Endothelial cell of umbilical vein (primary cell): ENCODE data around the gene KRT17. TPM values are rescaled to one million over a fixed set of nuclear protein-coding genes. Genes with fewer than 3 reads are reported as not detected.

Experiments used
- BruUV-seq: library from RNA; stranded (reverse); fragments of 400-500 nt; replicated peaks from 2 replicates; lab custom pipeline; 2021; lab: Mats Ljungman, UMichigan
- CTCF ChIA-PET: fragments of 300-600, 350-600 bp; sonication (Branson Sonifier 250); formaldehyde crosslinking; loops from one replicate; lab custom pipeline; 2021; ENCODE audit warnings: antibody characterized with exemption, inconsistent platforms; lab: Charles Lee
- POLR2A ChIA-PET: fragments of 300-600, 350-600 bp; sonication (Branson Sonifier 250); formaldehyde crosslinking; loops from one replicate; lab custom pipeline; 2021; ENCODE audit warnings: antibody characterized with exemption, inconsistent platforms; lab: Charles Lee
- DNase-seq: peaks from one replicate; pipeline ENCODE4 v3.0.0-alpha.2; 2011; ENCODE audit warnings: low read depth, low spot score
- FAIRE-seq: peaks from 2 replicates; lab custom pipeline; 2011; peaks lifted over from hg19 to GRCh38; lab: Jason Lieb, UNC
- H2AFZ ChIP-seq: 2 replicates; pipeline ENCODE4 v1.6.0; 2012; ENCODE audit warnings: low read depth, low read length, control low read depth, inconsistent platforms
- H3K27ac ChIP-seq: 2 replicates; pipeline ENCODE4 v1.5.1; 2011; ENCODE audit warnings: low read depth, mild to moderate bottlenecking, control low read depth, low read length, moderate library complexity; ENCODE audit not compliant: insufficient read depth
- H3K27me3 ChIP-seq, 2 experiments: 2 replicates each; pipeline versions ENCODE4 v1.6.0 to v1.6.1; 2011; ENCODE audit warnings: low read length in 2 of 2, mixed read lengths in 1 of 2; ENCODE audit not compliant: control insufficient read depth in 2 of 2, insufficient read depth in 2 of 2
- H3K36me3 ChIP-seq, 2 experiments: 2 replicates in 1 of 2; 3 replicates in 1 of 2; pipeline ENCODE4 v1.5.1; 2011; ENCODE audit warnings: low read length in 2 of 2, mild to moderate bottlenecking in 1 of 2, moderate library complexity in 1 of 2; ENCODE audit not compliant: control insufficient read depth in 2 of 2, insufficient read depth in 2 of 2; ENCODE audit errors: extremely low read depth in 1 of 2
- H3K4me1 ChIP-seq: 3 replicates; pipeline ENCODE4 v1.5.1; 2011; ENCODE audit warnings: mild to moderate bottlenecking, low read length; ENCODE audit not compliant: control insufficient read depth, insufficient read depth; ENCODE audit errors: extremely low read depth
- H3K4me2 ChIP-seq: 2 replicates; pipeline ENCODE4 v1.6.1; 2011; ENCODE audit warnings: low read length, control low read depth, mixed read lengths; ENCODE audit not compliant: insufficient read depth
- H3K4me3 ChIP-seq, 3 experiments: fragments of 200-600 bp in 1 of 3; sonication (generic), shearing (Covaris generic) in 1 of 3; replicated peaks in 1 of 3; 2 replicates each; pipeline ENCODE4 v1.5.1; 2011 to 2016; ENCODE audit warnings: control low read depth in 3 of 3, low read length in 3 of 3, mild to moderate bottlenecking in 2 of 3, inconsistent platforms in 1 of 3, low read depth in 1 of 3, moderate library complexity in 1 of 3; ENCODE audit not compliant: insufficient read depth in 1 of 3
- H3K79me2 ChIP-seq: 2 replicates; pipeline ENCODE4 v1.6.0; 2012; ENCODE audit warnings: low read length, inconsistent platforms; ENCODE audit not compliant: control insufficient read depth, insufficient read depth
- H3K9ac ChIP-seq: replicated peaks from 2 replicates; pipeline ENCODE3; 2011; ENCODE audit warnings: low read length, control low read depth; ENCODE audit not compliant: insufficient read depth; ENCODE audit errors: extremely low read depth
- H3K9me1 ChIP-seq: replicated peaks from 3 replicates; pipeline ENCODE4 v1.6.0; 2011; ENCODE audit warnings: mild to moderate bottlenecking, low read length; ENCODE audit not compliant: control insufficient read depth, insufficient read depth; ENCODE audit errors: extremely low read depth
- H3K9me3 ChIP-seq: replicated peaks from 2 replicates; pipeline ENCODE4 v1.5.1; 2012; ENCODE audit warnings: low read length, inconsistent platforms; ENCODE audit not compliant: control insufficient read depth, insufficient read depth
- H4K20me1 ChIP-seq: replicated peaks from 2 replicates; pipeline ENCODE3; 2011; ENCODE audit warnings: mild to moderate bottlenecking, low read length; ENCODE audit not compliant: control insufficient read depth, insufficient read depth; ENCODE audit errors: extremely low read depth
- CTCF ChIP-seq, 2 donors: IDR thresholded peaks; 1 replicate in 1 of 2; 2 replicates in 1 of 2; pipeline ENCODE4 v1.5.1; 2011; ENCODE audit warnings: low read length in 2 of 2, mild to moderate bottlenecking in 2 of 2, moderate library complexity in 2 of 2, control low read depth in 1 of 2, inconsistent platforms in 1 of 2, low read depth in 1 of 2; ENCODE audit not compliant: insufficient read depth in 1 of 2; ENCODE audit errors: extremely low read depth in 1 of 2
- EZH2 ChIP-seq: IDR thresholded peaks from 2 replicates; pipeline ENCODE4 v1.6.1; 2012; ENCODE audit warnings: borderline replicate concordance, low read depth, mild to moderate bottlenecking, moderate library complexity, low read length, inconsistent platforms; ENCODE audit not compliant: severe bottlenecking
- FOS ChIP-seq: IDR thresholded peaks from 2 replicates; pipeline ENCODE4 v1.6.1; 2011; ENCODE audit warnings: mild to moderate bottlenecking, low read length, moderate library complexity, borderline replicate concordance; ENCODE audit not compliant: insufficient read depth
- GATA2 ChIP-seq: IDR thresholded peaks from 2 replicates; pipeline ENCODE4 v1.7.0; 2011; ENCODE audit warnings: low read depth, mild to moderate bottlenecking, moderate library complexity, mixed read lengths, low read length; ENCODE audit not compliant: insufficient read length, insufficient read depth
- JUN ChIP-seq: IDR thresholded peaks from 2 replicates; pipeline ENCODE4 v1.6.1; 2011; ENCODE audit warnings: borderline replicate concordance, low read depth; ENCODE audit not compliant: insufficient read length, insufficient read depth
- MYC ChIP-seq: IDR thresholded peaks from one replicate; pipeline ENCODE4 v1.6.1; 2011; ENCODE audit warnings: mild to moderate bottlenecking, low read depth, low read length
- POLR2A ChIP-seq: IDR thresholded peaks from 2 replicates; pipeline ENCODE4 v1.6.1; 2012; ENCODE audit warnings: low read depth, mild to moderate bottlenecking, control low read depth, low read length
- POLR2AphosphoS5 ChIP-seq: IDR thresholded peaks from 2 replicates; pipeline ENCODE4 v1.6.1; 2012; ENCODE audit warnings: low read depth, mild to moderate bottlenecking, control low read depth, low read length, moderate library complexity; ENCODE audit not compliant: insufficient read depth
- dilution Hi-C: fragments of 300-500 bp; cut with MboI; formaldehyde crosslinking; loops from one replicate; pipeline ENCODE4 v1.15.0; 2019; ENCODE audit warnings: low sequenced_read_pairs; ENCODE audit not compliant: extremely low pct_ligation_motif_present
- intact Hi-C: fragments of 100-400 bp; cut with micrococcal nuclease; formaldehyde crosslinking; loops from one replicate; pipeline ENCODE4 v1.10.0; 2022
- polyA plus RNA-seq, 4 experiments: library from polyadenylated mRNA; depleted of rRNA in 3 of 4; stranded (reverse) in 3 of 4; unstranded in 1 of 4; fragments of >200 nt; gene quantifications; 2 replicates each; pipeline versions ENCODE4 v1.2.1 to v1.2.3, GENCODE V29; 2011 to 2012; ENCODE audit warnings: missing spikeins in 1 of 4
- total RNA-seq: library from RNA; stranded (reverse); gene quantifications from 2 replicates; pipeline ENCODE4 v1.2.3, GENCODE V29; 2021
- TF ChIP-seq, protein P1 (sequence below): IDR thresholded peaks from 2 replicates; pipeline ENCODE4 v1.6.1; 2011; ENCODE audit not compliant: insufficient read depth, insufficient read length

KRT17 gene
- total and polyA plus RNA-seq, 2 donors (not counting 3 experiments of a cell fraction or from before 2014, with no cell fraction given): 0.83 to 1.6 TPM

- DNase-seq (no peak), FAIRE-seq (no peak)
- Histone ChIP-seq H3K27me3 (peaks cover 0 to 3% of the 10 kb centered on the region in 2 experiments), H3K9ac (no peak overlapping the region), H3K9me1 (no peaks in the 10 kb centered on the region), H2AFZ (no peak overlapping the region), H3K27ac (no peak overlapping the region), H3K79me2 (no peaks in the 10 kb centered on the region), H3K9me3 (no peaks in the 10 kb centered on the region), H3K4me2 (no peak overlapping the region), H4K20me1 (no peaks in the 10 kb centered on the region), H3K4me3 (no peak overlapping the region), H3K4me1 (no peaks in the 10 kb centered on the region), H3K36me3 (no peaks in the 10 kb centered on the region)
- ChIA-PET CTCF (interaction anchor here (0.9 to 3.3 kb wide), 4 partner anchors 32 to 81 kb away, joined by 4 to 16 read pairs (median 5); no protein-coding TSS in a partner anchor), POLR2A (no interaction called here)
- dilution Hi-C loops (no loop called here), intact Hi-C loops (no loop called here)
- TF ChIP-seq, protein P1, sequence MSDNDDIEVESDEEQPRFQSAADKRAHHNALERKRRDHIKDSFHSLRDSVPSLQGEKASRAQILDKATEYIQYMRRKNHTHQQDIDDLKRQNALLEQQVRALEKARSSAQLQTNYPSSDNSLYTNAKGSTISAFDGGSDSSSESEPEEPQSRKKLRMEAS: no peak
- TF ChIP-seq POLR2AphosphoS5: no peak
- no peak for TF ChIP-seq EZH2
- no peak for TF ChIP-seq GATA2
- TF ChIP-seq CTCF (IDR thresholded peaks at IDR 0.05; ENCODE audit: extremely low read depth in 1 of 2, insufficient read depth in 1 of 2, low read depth in 1 of 2, low read length in 2 of 2): no peak
- no peak for TF ChIP-seq FOS
- no peak for TF ChIP-seq JUN
- no peak for TF ChIP-seq POLR2A
- no peak for TF ChIP-seq MYC
- BruUV-seq: no TSS peak
These were observed 42.9 kb downstream of the KRT17 start for GRCh38 chr17:41581366-41582060.
